Epithelial cell of esophagus (primary cell): ENCODE data around the gene SLAMF6.
"Not testable (repeated sequence)": the region's sequence is repeated elsewhere in the genome, so short reads cannot be mapped to it uniquely, and the experiment has no call there.

Experiments
- DNase-seq: peaks from one replicate; pipeline ENCODE4 v3.0.0; 2010; ENCODE audit warnings: low read depth
- H3K4me3 ChIP-seq: 2 replicates; pipeline ENCODE4 v1.5.1; 2011; ENCODE audit warnings: mild to moderate bottlenecking, low read length, control low read depth
- CTCF ChIP-seq: IDR thresholded peaks from 2 replicates; pipeline ENCODE4 v1.5.1; 2011; ENCODE audit warnings: low read depth, mild to moderate bottlenecking, low read length, control low read depth, inconsistent platforms; ENCODE audit not compliant: insufficient read depth; ENCODE audit errors: missing control alignments

SLAMF6 gene

DNA sequence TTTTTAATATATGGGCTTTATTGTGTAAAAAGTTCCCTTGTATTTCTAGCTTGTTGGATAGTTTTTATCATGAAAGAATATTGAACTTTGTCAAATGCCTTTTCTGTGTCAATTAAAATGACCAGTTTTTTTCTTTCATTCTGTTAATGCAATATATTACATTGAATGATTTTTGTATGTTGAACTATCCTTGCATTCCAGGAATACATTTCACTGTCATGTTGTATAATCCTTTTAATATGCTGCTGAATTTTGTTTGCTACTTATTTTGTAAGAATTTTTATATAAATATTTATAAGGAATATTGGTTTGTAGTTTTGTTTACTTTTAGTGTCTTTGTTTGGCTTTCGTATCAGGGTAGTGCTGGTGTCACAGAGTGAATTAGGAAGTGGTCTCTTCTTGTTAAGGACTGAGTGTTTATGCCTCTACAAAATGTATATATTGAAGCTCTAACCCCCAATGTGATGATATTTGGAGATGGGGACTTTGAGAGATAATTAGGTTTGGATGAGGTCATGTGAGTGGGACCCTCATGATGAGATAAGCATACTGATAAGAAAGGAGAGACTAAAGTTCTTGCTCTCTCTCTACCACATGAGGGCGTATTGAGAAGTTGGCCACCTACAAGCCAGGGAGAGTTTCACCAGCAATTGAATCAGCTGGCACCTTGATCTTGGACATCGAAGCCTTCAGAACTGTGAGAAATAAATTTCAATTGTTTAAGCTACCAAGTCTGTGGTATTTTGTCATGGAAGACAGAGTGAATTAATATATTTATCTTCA lies 12.0 kb upstream of the SLAMF6 start:
- no peak for DNase-seq
- no peak for TF ChIP-seq CTCF
- H3K4me3 ChIP-seq, result no peak overlapping the region

DNA sequence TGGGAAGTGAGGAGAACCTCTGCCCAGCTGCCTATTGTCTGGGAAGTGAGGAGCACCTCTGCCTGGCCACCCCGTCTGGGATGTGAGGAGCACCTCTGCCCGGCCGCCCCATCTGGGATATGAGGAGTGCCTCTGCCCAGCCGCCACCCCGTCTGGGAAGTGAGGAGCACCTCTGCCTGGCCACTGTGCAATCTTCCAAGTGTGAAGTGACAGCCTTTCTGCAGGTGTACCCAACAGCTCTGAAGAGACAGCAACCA lies 9.4 kb upstream of the SLAMF6 start:
- H3K4me3 ChIP-seq, DNase-seq: not testable (repeated sequence)

DNA sequence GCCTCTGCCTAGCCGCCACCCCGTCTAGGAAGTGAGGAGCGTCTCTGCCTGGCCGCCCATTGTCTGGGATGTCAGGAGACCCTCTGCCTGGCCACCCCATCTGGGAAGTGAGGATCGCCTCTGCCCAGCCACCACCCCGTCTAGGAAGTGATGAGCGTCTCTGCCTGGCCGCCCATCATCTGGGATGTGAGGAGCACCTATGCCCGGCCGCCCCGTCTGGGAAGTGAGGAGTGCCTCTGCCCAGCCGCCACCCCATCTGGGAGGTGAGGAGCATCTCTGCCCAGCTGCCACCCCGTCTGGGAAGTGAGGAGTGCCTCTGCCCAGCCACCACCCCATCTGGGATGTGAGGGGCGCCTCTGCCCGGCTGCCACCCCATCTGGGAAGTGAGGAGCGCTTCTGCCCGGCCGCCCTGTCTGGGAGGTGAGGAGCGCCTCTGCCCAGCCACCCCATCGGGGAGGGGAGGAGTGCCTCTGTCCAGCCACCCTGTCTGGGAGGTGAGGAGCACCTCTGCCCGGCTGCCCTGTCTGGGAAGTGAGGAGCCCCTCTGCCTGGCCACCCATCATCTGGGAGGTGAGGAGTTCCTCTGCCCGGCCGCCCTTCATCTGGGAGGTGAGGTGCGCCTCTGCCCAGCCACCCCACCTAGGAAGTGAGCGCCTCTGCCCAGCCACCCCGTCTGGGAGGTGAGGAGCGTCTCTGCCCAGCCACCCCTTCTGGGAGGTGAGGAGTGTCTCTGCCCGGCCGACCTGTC lies 8.9 kb upstream of the SLAMF6 start:
- not testable (repeated sequence) for H3K4me3 ChIP-seq, DNase-seq

DNA sequence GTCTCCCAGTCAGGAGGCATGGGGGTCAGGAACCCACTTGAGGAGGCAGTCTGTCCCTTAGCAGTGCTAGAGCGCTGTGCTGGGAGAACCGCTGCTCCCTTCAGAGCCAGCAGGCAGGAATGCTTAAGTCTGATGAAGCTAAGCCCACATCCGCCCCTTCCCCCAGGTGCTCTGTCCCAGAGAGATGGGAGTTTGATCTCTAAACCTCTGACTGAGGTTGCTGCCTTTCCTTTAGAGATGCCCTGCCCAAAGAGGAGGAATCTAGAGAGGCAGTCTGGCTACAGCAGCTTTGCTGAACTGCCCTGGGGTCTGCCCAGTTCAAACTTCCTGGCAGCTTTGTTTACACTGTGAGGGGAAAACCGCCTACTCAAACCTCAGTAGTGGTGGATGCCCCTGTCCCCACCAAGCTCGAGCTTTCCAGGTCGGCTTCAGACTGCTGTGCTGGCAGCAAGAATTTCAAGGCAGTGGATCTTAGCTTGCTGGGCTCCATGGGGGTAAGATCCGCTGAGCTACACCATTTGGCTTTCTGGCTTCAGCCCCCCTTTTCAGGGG lies 6.4 kb upstream of the SLAMF6 start:
- H3K4me3 ChIP-seq, DNase-seq: not testable (repeated sequence)

DNA sequence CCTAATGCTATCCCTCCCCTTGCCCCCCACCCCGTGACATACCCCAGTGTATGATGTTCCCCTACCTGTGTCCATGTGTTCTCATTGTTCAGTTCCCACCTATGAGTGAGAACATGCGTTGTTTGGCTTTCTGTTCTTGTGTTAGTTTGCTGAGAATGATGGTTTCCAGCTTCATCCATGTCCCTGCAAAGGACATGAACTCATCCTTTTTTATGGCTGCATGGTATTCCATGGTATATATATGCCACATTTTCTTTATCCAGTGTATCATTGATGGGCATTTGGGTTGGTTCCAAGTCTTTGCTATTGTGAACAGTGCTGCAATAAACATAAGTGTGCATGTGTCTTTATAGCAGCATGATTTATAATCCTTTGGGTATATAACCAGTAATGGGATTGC lies 734 bp upstream of the SLAMF6 start:
- not testable (repeated sequence) for H3K4me3 ChIP-seq, DNase-seq

DNA sequence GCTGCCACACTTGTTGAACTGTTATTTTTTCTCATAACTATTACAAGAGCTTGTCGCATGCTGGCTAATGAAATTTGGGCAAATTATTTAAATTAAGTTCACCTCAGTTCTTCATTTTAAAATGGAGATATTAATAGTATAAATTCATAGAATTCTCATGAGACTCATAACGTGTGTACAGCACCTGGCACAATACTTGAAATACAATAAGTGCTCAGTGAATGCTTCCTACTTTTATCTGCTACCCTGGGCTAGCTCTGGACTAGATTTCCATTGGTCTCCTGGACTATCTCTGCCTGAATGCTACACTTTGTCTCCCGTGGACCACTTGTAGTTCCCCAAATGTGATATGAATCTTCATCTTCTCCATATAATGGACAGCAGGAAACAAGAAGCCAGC lies 919 bp downstream of the SLAMF6 start:
- no peak overlapping the region for H3K4me3 ChIP-seq
- TF ChIP-seq CTCF, result no peak
- no peak for DNase-seq

DNA sequence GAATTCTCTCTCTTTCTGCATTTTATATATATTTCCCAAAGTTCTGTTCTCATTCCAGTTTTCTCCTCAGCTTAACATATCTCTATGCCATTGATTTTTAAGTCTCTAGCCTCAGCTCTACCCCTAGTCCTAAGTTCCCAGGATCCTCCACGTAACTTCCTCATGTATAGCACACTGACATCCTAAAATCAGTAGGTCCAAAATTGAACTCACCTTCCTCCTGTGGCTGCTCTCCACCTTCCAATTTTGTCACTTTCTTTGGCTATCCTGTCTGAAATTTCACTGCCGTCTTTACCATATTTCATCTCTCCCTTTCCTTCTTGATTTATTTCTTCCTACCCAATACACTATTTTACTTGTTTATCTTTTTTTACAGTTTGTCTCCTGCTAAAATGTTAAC lies 1.5 kb downstream of the SLAMF6 start:
- H3K4me3 ChIP-seq, result no peak overlapping the region
- TF ChIP-seq CTCF, result no peak
- DNase-seq, result no peak

GRCh38 chr1:160520999-160521398 lies 2.1 kb downstream of the SLAMF6 start:
- no peak overlapping the region for H3K4me3 ChIP-seq
- no peak for TF ChIP-seq CTCF
- no peak for DNase-seq

- peak; percentile 18 for DNase-seq
- H3K4me3 ChIP-seq, result no peak overlapping the region
- no peak for TF ChIP-seq CTCF
These were observed 2.5 kb downstream of the SLAMF6 start for GRCh38 chr1:160520582-160520981.
